Keratinocyte (primary cell): Measurements from ENCODE around the gene HERC3. TPM values are rescaled to one million over a fixed set of nuclear protein-coding genes. Genes with fewer than 3 reads are reported as not detected.

Source experiments
- DNase-seq: peaks from one replicate; pipeline ENCODE4 v3.0.0-alpha.2; 2011; ENCODE audit warnings: low read depth, missing footprints, low spot score
- FAIRE-seq: peaks from 2 replicates; lab custom pipeline; 2011; peaks lifted over from hg19 to GRCh38; lab: Jason Lieb, UNC
- H2AFZ ChIP-seq: 2 replicates; pipeline ENCODE4 v1.6.0; 2012; ENCODE audit warnings: low read length, control low read depth, inconsistent platforms; ENCODE audit not compliant: control insufficient read depth
- H3K27ac ChIP-seq: 2 replicates; pipeline ENCODE4 v1.5.1; 2011; ENCODE audit warnings: low read length; ENCODE audit not compliant: control insufficient read depth, insufficient read depth
- H3K27me3 ChIP-seq: 3 replicates; pipeline ENCODE4 v1.6.0; 2011; ENCODE audit warnings: low read length; ENCODE audit not compliant: control insufficient read depth, insufficient read depth; ENCODE audit errors: extremely low read depth
- H3K36me3 ChIP-seq, 2 experiments: 2 replicates in 1 of 2; 3 replicates in 1 of 2; pipeline ENCODE4 v1.5.1; 2011; ENCODE audit warnings: low read length in 2 of 2, mild to moderate bottlenecking in 1 of 2; ENCODE audit not compliant: control insufficient read depth in 2 of 2, insufficient read depth in 2 of 2; ENCODE audit errors: extremely low read depth in 1 of 2
- H3K4me1 ChIP-seq: 3 replicates; pipeline ENCODE4 v1.5.1; 2011; ENCODE audit warnings: low read length; ENCODE audit not compliant: control insufficient read depth, insufficient read depth; ENCODE audit errors: extremely low read depth
- H3K4me2 ChIP-seq: 3 replicates; pipeline ENCODE4 v1.6.0; 2011; ENCODE audit warnings: low read depth, low read length; ENCODE audit not compliant: control insufficient read depth, insufficient read depth; ENCODE audit errors: extremely low read depth
- H3K4me3 ChIP-seq, 3 experiments: fragments of 200-600 bp in 1 of 3; sonication (generic) in 1 of 3; 2 replicates in 2 of 3; 3 replicates in 1 of 3; pipeline ENCODE4 v1.5.1; 2011 to 2016; ENCODE audit warnings: low read length in 3 of 3, mild to moderate bottlenecking in 3 of 3, control low read depth in 2 of 3, inconsistent platforms in 1 of 3, low read depth in 1 of 3, mixed read lengths in 1 of 3, mixed run types in 1 of 3, moderate library complexity in 1 of 3; ENCODE audit not compliant: control insufficient read depth in 2 of 3, insufficient read depth in 2 of 3; ENCODE audit errors: extremely low read depth in 1 of 3
- H3K79me2 ChIP-seq: 2 replicates; pipeline ENCODE4 v1.6.0; 2012; ENCODE audit warnings: low read length; ENCODE audit not compliant: control insufficient read depth, insufficient read depth
- H3K9ac ChIP-seq: 3 replicates; pipeline ENCODE4 v1.6.0; 2011; ENCODE audit warnings: low read length; ENCODE audit not compliant: control insufficient read depth, insufficient read depth; ENCODE audit errors: extremely low read depth
- H3K9me1 ChIP-seq: 3 replicates; pipeline ENCODE4 v1.6.0; 2011; ENCODE audit warnings: low read length; ENCODE audit not compliant: control insufficient read depth, insufficient read depth; ENCODE audit errors: extremely low read depth
- H3K9me3 ChIP-seq: 2 replicates; pipeline ENCODE4 v1.5.1; 2012; ENCODE audit warnings: low read depth, low read length; ENCODE audit not compliant: control insufficient read depth
- H4K20me1 ChIP-seq: 3 replicates; pipeline ENCODE4 v1.6.0; 2011; ENCODE audit warnings: low read length; ENCODE audit not compliant: control insufficient read depth, insufficient read depth; ENCODE audit errors: extremely low read depth
- EZH2 ChIP-seq: IDR thresholded peaks from one replicate; pipeline ENCODE4 v1.6.1; 2012; ENCODE audit warnings: inconsistent platforms, mild to moderate bottlenecking, low read length, moderate library complexity
- dilution Hi-C: fragments of 300-500 bp; cut with MboI; formaldehyde crosslinking; loops from one replicate; pipeline ENCODE4 v1.7.0; 2020; ENCODE audit warnings: low sequenced_read_pairs; ENCODE audit not compliant: extremely low pct_ligation_motif_present
- polyA plus RNA-seq, 5 experiments: library from polyadenylated mRNA; depleted of rRNA in 3 of 5; stranded (reverse) in 3 of 5; stranded (forward) in 1 of 5; unstranded in 1 of 5; fragments of >200 nt; gene quantifications; 1 replicate in 1 of 5; 2 replicates in 3 of 5; 3 replicates in 1 of 5; pipeline versions ENCODE4 v1.2.1 to v1.2.3, GENCODE V29; 2011 to 2012; ENCODE audit warnings: missing spikeins in 2 of 5, low read depth in 1 of 5, low replicate concordance in 1 of 5
- TF ChIP-seq, protein P1 (sequence below), 3 experiments: IDR thresholded peaks in 1 of 3; conservative IDR thresholded peaks in 1 of 3; optimal IDR thresholded peaks in 1 of 3; 2 replicates in 2 of 3; 3 replicates in 1 of 3; pipeline versions ENCODE3 to v1.5.1; 2011; ENCODE audit warnings: low read length in 3 of 3, mild to moderate bottlenecking in 3 of 3, moderate library complexity in 2 of 3, control low read depth in 1 of 3, inconsistent platforms in 1 of 3; ENCODE audit not compliant: insufficient read depth in 2 of 3; ENCODE audit errors: extremely low read depth in 1 of 3

Gene HERC3
- polyA plus RNA-seq, 1 donor (not counting 4 experiments of a cell fraction or from before 2014, with no cell fraction given), result 26.3 TPM

DNA sequence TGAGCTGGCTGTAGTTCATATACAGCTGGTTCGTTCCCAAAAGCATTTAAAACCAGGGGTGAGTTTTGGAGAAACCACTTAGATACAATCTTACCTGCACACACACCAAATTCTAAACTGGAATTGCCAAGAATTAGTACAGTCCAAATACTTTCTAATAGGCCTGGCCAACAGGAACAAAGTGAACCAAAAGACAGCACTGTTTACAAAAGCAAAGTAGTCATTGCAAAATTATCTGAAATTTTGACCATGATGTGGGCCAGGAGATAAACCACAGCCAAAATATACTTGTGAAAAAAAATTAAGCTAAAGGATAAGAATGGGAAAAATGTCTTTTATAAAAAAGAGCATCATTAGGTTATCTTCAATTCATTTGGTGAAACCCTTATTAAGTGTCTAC lies 143.3 kb downstream of the HERC3 start:
- H3K27me3 ChIP-seq, result no peaks in the 10 kb centered on the region
- no peaks in the 10 kb centered on the region for H3K79me2 ChIP-seq
- FAIRE-seq (no peak), DNase-seq (no peak)
- dilution Hi-C loops, result no loop called here
- H2AFZ ChIP-seq, result no peak overlapping the region
- H4K20me1 ChIP-seq, result no peaks in the 10 kb centered on the region
- TF ChIP-seq, protein P1, sequence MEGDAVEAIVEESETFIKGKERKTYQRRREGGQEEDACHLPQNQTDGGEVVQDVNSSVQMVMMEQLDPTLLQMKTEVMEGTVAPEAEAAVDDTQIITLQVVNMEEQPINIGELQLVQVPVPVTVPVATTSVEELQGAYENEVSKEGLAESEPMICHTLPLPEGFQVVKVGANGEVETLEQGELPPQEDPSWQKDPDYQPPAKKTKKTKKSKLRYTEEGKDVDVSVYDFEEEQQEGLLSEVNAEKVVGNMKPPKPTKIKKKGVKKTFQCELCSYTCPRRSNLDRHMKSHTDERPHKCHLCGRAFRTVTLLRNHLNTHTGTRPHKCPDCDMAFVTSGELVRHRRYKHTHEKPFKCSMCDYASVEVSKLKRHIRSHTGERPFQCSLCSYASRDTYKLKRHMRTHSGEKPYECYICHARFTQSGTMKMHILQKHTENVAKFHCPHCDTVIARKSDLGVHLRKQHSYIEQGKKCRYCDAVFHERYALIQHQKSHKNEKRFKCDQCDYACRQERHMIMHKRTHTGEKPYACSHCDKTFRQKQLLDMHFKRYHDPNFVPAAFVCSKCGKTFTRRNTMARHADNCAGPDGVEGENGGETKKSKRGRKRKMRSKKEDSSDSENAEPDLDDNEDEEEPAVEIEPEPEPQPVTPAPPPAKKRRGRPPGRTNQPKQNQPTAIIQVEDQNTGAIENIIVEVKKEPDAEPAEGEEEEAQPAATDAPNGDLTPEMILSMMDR (optimal IDR thresholded peaks at IDR 0.05 in 1 of 3, IDR thresholded peaks at IDR 0.05 in 1 of 3, conservative IDR thresholded peaks at IDR 0.05 in 1 of 3; ENCODE audit: extremely low read depth in 1 of 3, insufficient read depth in 2 of 3, low read length in 3 of 3), result no peak
- no peak for TF ChIP-seq EZH2
- H3K36me3 ChIP-seq, result peaks cover 0 to 6% of the 10 kb centered on the region in 2 experiments
- no peak overlapping the region for H3K9ac ChIP-seq
- H3K4me3 ChIP-seq, result no peak overlapping the region
- H3K27ac ChIP-seq, result no peak overlapping the region
- no peak overlapping the region for H3K4me2 ChIP-seq
- H3K9me1 ChIP-seq, result no peaks in the 10 kb centered on the region
- H3K4me1 ChIP-seq, result no peaks in the 10 kb centered on the region
- no peaks in the 10 kb centered on the region for H3K9me3 ChIP-seq

DNA sequence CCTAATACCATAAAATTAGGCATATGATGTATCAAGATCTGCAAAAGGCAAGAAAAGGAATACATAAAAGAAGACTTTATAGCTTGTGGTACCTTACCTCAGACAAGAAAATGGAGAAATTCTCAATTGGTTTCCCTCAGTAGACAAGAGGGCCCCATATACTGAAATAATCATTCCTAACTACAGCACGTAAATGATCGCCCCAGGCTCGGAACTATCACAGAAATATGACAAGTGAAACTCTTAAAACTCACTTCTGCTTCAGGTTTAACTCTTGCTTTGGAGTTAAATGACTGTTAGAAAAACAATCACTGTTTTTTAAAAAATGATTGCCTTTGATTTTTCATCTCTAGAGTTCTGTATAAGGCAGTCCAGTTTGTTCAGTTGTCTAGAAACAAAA lies 144.0 kb downstream of the HERC3 start:
- H3K4me3 ChIP-seq, result no peak overlapping the region
- no peak overlapping the region for H3K4me2 ChIP-seq
- H3K36me3 ChIP-seq, result peaks cover 0 to 4% of the 10 kb centered on the region in 2 experiments
- H3K79me2 ChIP-seq, result no peaks in the 10 kb centered on the region
- no peaks in the 10 kb centered on the region for H3K9me3 ChIP-seq
- no peaks in the 10 kb centered on the region for H3K27me3 ChIP-seq
- no peak overlapping the region for H3K27ac ChIP-seq
- no peaks in the 10 kb centered on the region for H3K9me1 ChIP-seq
- no peak overlapping the region for H2AFZ ChIP-seq
- TF ChIP-seq, protein P1 (optimal IDR thresholded peaks at IDR 0.05 in 1 of 3, IDR thresholded peaks at IDR 0.05 in 1 of 3, conservative IDR thresholded peaks at IDR 0.05 in 1 of 3; ENCODE audit: extremely low read depth in 1 of 3, insufficient read depth in 2 of 3, low read length in 3 of 3), result no peak
- TF ChIP-seq EZH2, result no peak
- H3K4me1 ChIP-seq, result no peaks in the 10 kb centered on the region
- no peak for DNase-seq
- H3K9ac ChIP-seq, result no peak overlapping the region
- dilution Hi-C loops, result no loop called here
- FAIRE-seq, result no peak
- no peaks in the 10 kb centered on the region for H4K20me1 ChIP-seq
